ENCODE measurements around the gene NDRG4.

The NDRG4 gene

GRCh38 chr16:58499615-58500351, at the start of gene NDRG4:
Gene NDRG4, plus strand, starts transcription at chr16:58500143. Its CDS starts 106 bp downstream, at chr16:58500249.
- peak; percentile 27 for DNase-seq

- no peak for DNase-seq
These were observed 49.4 kb upstream of the NDRG4 start for GRCh38 chr16:58450590-58450989.

GRCh38 chr16:58451265-58451689, 48.7 kb upstream of the NDRG4 start:
- DNase-seq, result no peak

- DNase-seq, result no peak
These were observed 48.0 kb upstream of the NDRG4 start for GRCh38 chr16:58451945-58452401.

- DNase-seq, result no peak
These were observed 47.3 kb upstream of the NDRG4 start for GRCh38 chr16:58452640-58453039.

- DNase-seq, result no peak
These were observed 45.8 kb upstream of the NDRG4 start for GRCh38 chr16:58454178-58454577.

- no peak for DNase-seq
These were observed 45.1 kb upstream of the NDRG4 start for GRCh38 chr16:58454856-58455255.

- no peak for DNase-seq
These were observed 44.2 kb upstream of the NDRG4 start for GRCh38 chr16:58455750-58456149.

GRCh38 chr16:58456193-58456592, 43.8 kb upstream of the NDRG4 start:
- DNase-seq, result no peak

GRCh38 chr16:58458606-58459343, 41.2 kb upstream of the NDRG4 start:
- no peak for DNase-seq

GRCh38 chr16:58459344-58460218, 40.4 kb upstream of the NDRG4 start:
- DNase-seq, result no peak

GRCh38 chr16:58460219-58460610, 39.7 kb upstream of the NDRG4 start:
- DNase-seq, result no peak

- no peak for DNase-seq
These were observed 38.9 kb upstream of the NDRG4 start for GRCh38 chr16:58461056-58461455.

GRCh38 chr16:58461640-58462039, 38.3 kb upstream of the NDRG4 start:
- DNase-seq, result no peak

GRCh38 chr16:58462089-58462488, 37.9 kb upstream of the NDRG4 start:
- no peak for DNase-seq

GRCh38 chr16:58462499-58462996, 37.4 kb upstream of the NDRG4 start:
- DNase-seq, result no peak

- no peak for DNase-seq
These were observed 36.7 kb upstream of the NDRG4 start for GRCh38 chr16:58462997-58463941.

- DNase-seq, result no peak
These were observed 35.7 kb upstream of the NDRG4 start for GRCh38 chr16:58464047-58464915.

- no peak for DNase-seq
These were observed 34.8 kb upstream of the NDRG4 start for GRCh38 chr16:58464916-58465731.

- DNase-seq, result no peak
These were observed 34.1 kb upstream of the NDRG4 start for GRCh38 chr16:58465817-58466216.

All from CD4-positive, alpha-beta T cell treated with Interleukin-10 for 1 hour (primary cell).